ENCODE measurements around the gene GALK2.

The GALK2 gene

GRCh38 chr15:49282366-49282765, 112.3 kb downstream of the GALK2 start:
- no peak for DNase-seq (ENCODE audit: low read depth)

- DNase-seq (ENCODE audit: low read depth): no peak
These were observed 116.8 kb downstream of the GALK2 start for GRCh38 chr15:49286649-49287404.

- DNase-seq (ENCODE audit: low read depth): no peak
These were observed 117.4 kb downstream of the GALK2 start for GRCh38 chr15:49287481-49287880.

GRCh38 chr15:49288391-49288790, 118.3 kb downstream of the GALK2 start:
- no peak for DNase-seq (ENCODE audit: low read depth)

GRCh38 chr15:49290191-49290590, 120.1 kb downstream of the GALK2 start:
- no peak for DNase-seq (ENCODE audit: low read depth)

GRCh38 chr15:49293941-49294340, 123.9 kb downstream of the GALK2 start:
- no peak for DNase-seq (ENCODE audit: low read depth)

GRCh38 chr15:49296258-49296657, 126.2 kb downstream of the GALK2 start:
- DNase-seq (ENCODE audit: low read depth): no peak

GRCh38 chr15:49297584-49297983, 127.5 kb downstream of the GALK2 start:
- DNase-seq (ENCODE audit: low read depth): no peak

- no peak for DNase-seq (ENCODE audit: low read depth)
These were observed 130.8 kb downstream of the GALK2 start for GRCh38 chr15:49300856-49301255.

GRCh38 chr15:49301562-49301961, 131.5 kb downstream of the GALK2 start:
- no peak for DNase-seq (ENCODE audit: low read depth)

GRCh38 chr15:49303003-49303402, 133.0 kb downstream of the GALK2 start:
- no peak for DNase-seq (ENCODE audit: low read depth)

- DNase-seq (ENCODE audit: low read depth): no peak
These were observed 136.5 kb downstream of the GALK2 start for GRCh38 chr15:49306551-49306950.

GRCh38 chr15:49308686-49309085, 138.6 kb downstream of the GALK2 start:
- no peak for DNase-seq (ENCODE audit: low read depth)

- DNase-seq (ENCODE audit: low read depth): no peak
These were observed 139.8 kb downstream of the GALK2 start for GRCh38 chr15:49309889-49310288.

- DNase-seq (ENCODE audit: low read depth): no peak
These were observed 143.6 kb downstream of the GALK2 start for GRCh38 chr15:49313650-49314049.

GRCh38 chr15:49314716-49315115, 144.7 kb downstream of the GALK2 start:
- no peak for DNase-seq (ENCODE audit: low read depth)

- DNase-seq (ENCODE audit: low read depth): no peak
These were observed 145.4 kb downstream of the GALK2 start for GRCh38 chr15:49315391-49315823.

- DNase-seq (ENCODE audit: low read depth): no peak
These were observed 150.3 kb downstream of the GALK2 start for GRCh38 chr15:49320351-49320750.

- no peak for DNase-seq (ENCODE audit: low read depth)
These were observed 153.2 kb downstream of the GALK2 start for GRCh38 chr15:49323207-49323606.

GRCh38 chr15:49327927-49328326, 157.9 kb downstream of the GALK2 start:
- DNase-seq (ENCODE audit: low read depth): no peak

- no peak for DNase-seq (ENCODE audit: low read depth)
These were observed 158.9 kb downstream of the GALK2 start for GRCh38 chr15:49328941-49329340.

GRCh38 chr15:49330166-49330565, 160.1 kb downstream of the GALK2 start:
- DNase-seq (ENCODE audit: low read depth): no peak

GRCh38 chr15:49331442-49331841, 161.4 kb downstream of the GALK2 start:
- no peak for DNase-seq (ENCODE audit: low read depth)

- no peak for DNase-seq (ENCODE audit: low read depth)
These were observed 161.9 kb downstream of the GALK2 start for GRCh38 chr15:49331951-49332350.

All from stimulated activated CD4-positive, alpha-beta T cell treated with anti-CD3 and anti-CD28 coated beads, Interleukin-2, amount 100 ng/mL, for 4 hours (primary cell).